ENCODE data around the gene GAMT. TPM values are rescaled to one million over a fixed set of nuclear protein-coding genes. Genes with fewer than 3 reads are reported as not detected.

GAMT gene
- total and polyA plus RNA-seq, 2 donors (not counting 3 experiments of a cell fraction or from before 2014, with no cell fraction given): 22.1 to 36.9 TPM

DNA sequence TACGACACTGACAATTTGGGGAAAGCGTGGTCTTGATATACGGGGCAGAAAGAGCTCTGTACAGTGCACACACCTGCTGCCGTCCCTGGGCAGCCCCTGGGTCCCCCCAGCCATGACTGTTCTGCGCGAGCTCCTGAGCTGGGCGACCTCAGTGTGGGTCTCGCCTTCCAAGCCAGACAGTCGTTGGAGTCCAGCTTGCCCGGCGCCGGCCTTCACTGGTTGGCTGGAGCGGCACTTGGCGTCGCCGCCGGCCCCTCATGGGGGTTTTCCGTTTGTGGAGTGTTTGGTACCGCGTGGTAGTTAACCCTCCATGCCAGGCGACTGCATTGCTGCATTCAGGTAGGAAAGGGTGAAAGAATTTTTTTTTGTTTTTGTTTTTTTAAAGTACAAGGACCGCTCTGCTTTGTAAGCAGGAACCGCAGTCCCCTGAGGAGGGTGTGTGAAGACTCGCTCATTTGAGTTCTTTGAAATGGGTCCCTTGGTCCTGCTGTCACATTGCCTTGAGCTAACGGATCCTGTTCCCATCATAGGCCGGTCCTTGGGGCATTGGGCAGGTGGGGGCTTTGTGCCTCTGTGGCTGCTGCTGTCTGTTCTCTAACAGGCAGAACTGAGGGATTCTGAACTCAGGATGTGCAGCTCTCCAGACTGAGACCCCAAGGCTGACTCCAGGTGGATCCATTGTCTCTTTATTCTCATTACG, 26.0 kb upstream of the GAMT start:
- BruUV-seq (replicated peaks): no TSS peak
- POLR2A ChIA-PET: no interaction called here
- H3K79me2 ChIP-seq (ENCODE audit: control insufficient read depth, insufficient read depth, low read length): peaks cover 17% of the 10 kb centered on the region
- no peaks in the 10 kb centered on the region for H3K27me3 ChIP-seq (ENCODE audit: control insufficient read depth in 2 of 2, insufficient read depth in 2 of 2, low read length in 2 of 2)
- dilution Hi-C loops (cut with MboI; ENCODE audit: extremely low pct_ligation_motif_present, low sequenced_read_pairs): no loop called here
- intact Hi-C loops (cut with micrococcal nuclease): no loop called here
- H3K9ac ChIP-seq (replicated peaks; ENCODE audit: extremely low read depth, insufficient read depth, low read length): no peak overlapping the region
- no peaks in the 10 kb centered on the region for H3K9me3 ChIP-seq (replicated peaks; ENCODE audit: control insufficient read depth, insufficient read depth, low read length)
- no peak for TF ChIP-seq MYC (IDR thresholded peaks at IDR 0.05; ENCODE audit: low read depth, low read length)
- peaks cover 2% of the 10 kb centered on the region for H4K20me1 ChIP-seq (replicated peaks; ENCODE audit: control insufficient read depth, extremely low read depth, insufficient read depth, low read length)
- H2AFZ ChIP-seq (ENCODE audit: low read depth, low read length): no peak overlapping the region
- no peak overlapping the region for H3K27ac ChIP-seq (ENCODE audit: insufficient read depth, low read depth, low read length)
- no peak for DNase-seq (ENCODE audit: low read depth, low spot score)
- CTCF ChIA-PET: no interaction called here
- H3K4me1 ChIP-seq (ENCODE audit: control insufficient read depth, extremely low read depth, insufficient read depth, low read length): no peaks in the 10 kb centered on the region
- no peak overlapping the region for H3K4me3 ChIP-seq (replicated peaks in 1 of 3; ENCODE audit: insufficient read depth in 1 of 3, low read depth in 1 of 3, low read length in 3 of 3)
- no peaks in the 10 kb centered on the region for H3K9me1 ChIP-seq (replicated peaks; ENCODE audit: control insufficient read depth, extremely low read depth, insufficient read depth, low read length)
- H3K4me2 ChIP-seq (ENCODE audit: insufficient read depth, low read length): no peak overlapping the region
- no peak for FAIRE-seq
- peaks cover 16 to 65% of the 10 kb centered on the region in 2 experiments for H3K36me3 ChIP-seq (ENCODE audit: control insufficient read depth in 2 of 2, extremely low read depth in 1 of 2, insufficient read depth in 2 of 2, low read length in 2 of 2)

DNA sequence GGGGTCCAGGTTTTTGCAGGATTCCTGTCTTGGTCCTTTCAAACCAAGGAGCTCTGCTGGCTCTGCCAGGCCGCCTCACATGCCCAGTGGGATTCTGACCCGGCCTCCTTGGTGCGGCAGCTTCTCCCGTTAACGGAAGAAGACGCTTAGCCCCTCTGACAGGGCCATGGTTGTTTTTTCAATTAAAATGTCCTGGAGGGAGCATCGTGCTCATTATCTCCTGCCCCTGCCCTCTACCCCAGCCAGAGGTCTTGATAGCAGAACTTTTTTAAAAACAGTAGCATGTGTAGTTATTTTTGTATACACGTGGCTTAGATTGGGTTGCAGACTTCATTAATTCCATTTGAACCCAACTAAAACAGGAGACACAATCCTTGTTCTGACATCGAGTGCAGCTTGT, 25.4 kb upstream of the GAMT start:
- dilution Hi-C loops (cut with MboI; ENCODE audit: extremely low pct_ligation_motif_present, low sequenced_read_pairs): no loop called here
- Histone ChIP-seq H3K9ac (replicated peaks; ENCODE audit: extremely low read depth, insufficient read depth, low read length) (no peak overlapping the region), H3K27ac (ENCODE audit: insufficient read depth, low read depth, low read length) (no peak overlapping the region), H3K4me3 (replicated peaks in 1 of 3; ENCODE audit: insufficient read depth in 1 of 3, low read depth in 1 of 3, low read length in 3 of 3) (no peak overlapping the region), H3K9me1 (replicated peaks; ENCODE audit: control insufficient read depth, extremely low read depth, insufficient read depth, low read length) (no peaks in the 10 kb centered on the region), H2AFZ (ENCODE audit: low read depth, low read length) (no peak overlapping the region), H3K4me1 (ENCODE audit: control insufficient read depth, extremely low read depth, insufficient read depth, low read length) (no peaks in the 10 kb centered on the region), H4K20me1 (replicated peaks; ENCODE audit: control insufficient read depth, extremely low read depth, insufficient read depth, low read length) (peaks cover 2% of the 10 kb centered on the region), H3K9me3 (replicated peaks; ENCODE audit: control insufficient read depth, insufficient read depth, low read length) (no peaks in the 10 kb centered on the region), H3K27me3 (ENCODE audit: control insufficient read depth in 2 of 2, insufficient read depth in 2 of 2, low read length in 2 of 2) (no peaks in the 10 kb centered on the region), H3K4me2 (ENCODE audit: insufficient read depth, low read length) (no peak overlapping the region), H3K36me3 (ENCODE audit: control insufficient read depth in 2 of 2, extremely low read depth in 1 of 2, insufficient read depth in 2 of 2, low read length in 2 of 2) (peaks cover 20 to 65% of the 10 kb centered on the region in 2 experiments), H3K79me2 (ENCODE audit: control insufficient read depth, insufficient read depth, low read length) (peaks cover 24% of the 10 kb centered on the region)
- ChIA-PET POLR2A (no interaction called here), CTCF (no interaction called here)
- intact Hi-C loops (cut with micrococcal nuclease): no loop called here
- DNase-seq (ENCODE audit: low read depth, low spot score) (no peak), FAIRE-seq (no peak)
- no TSS peak for BruUV-seq (replicated peaks)
- TF ChIP-seq, protein P1, sequence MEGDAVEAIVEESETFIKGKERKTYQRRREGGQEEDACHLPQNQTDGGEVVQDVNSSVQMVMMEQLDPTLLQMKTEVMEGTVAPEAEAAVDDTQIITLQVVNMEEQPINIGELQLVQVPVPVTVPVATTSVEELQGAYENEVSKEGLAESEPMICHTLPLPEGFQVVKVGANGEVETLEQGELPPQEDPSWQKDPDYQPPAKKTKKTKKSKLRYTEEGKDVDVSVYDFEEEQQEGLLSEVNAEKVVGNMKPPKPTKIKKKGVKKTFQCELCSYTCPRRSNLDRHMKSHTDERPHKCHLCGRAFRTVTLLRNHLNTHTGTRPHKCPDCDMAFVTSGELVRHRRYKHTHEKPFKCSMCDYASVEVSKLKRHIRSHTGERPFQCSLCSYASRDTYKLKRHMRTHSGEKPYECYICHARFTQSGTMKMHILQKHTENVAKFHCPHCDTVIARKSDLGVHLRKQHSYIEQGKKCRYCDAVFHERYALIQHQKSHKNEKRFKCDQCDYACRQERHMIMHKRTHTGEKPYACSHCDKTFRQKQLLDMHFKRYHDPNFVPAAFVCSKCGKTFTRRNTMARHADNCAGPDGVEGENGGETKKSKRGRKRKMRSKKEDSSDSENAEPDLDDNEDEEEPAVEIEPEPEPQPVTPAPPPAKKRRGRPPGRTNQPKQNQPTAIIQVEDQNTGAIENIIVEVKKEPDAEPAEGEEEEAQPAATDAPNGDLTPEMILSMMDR (IDR thresholded peaks at IDR 0.05; ENCODE audit: extremely low read depth in 1 of 2, insufficient read depth in 1 of 2, low read depth in 1 of 2, low read length in 2 of 2): no peak
- no peak for TF ChIP-seq MYC (IDR thresholded peaks at IDR 0.05; ENCODE audit: low read depth, low read length)
- TF ChIP-seq, protein P2, sequence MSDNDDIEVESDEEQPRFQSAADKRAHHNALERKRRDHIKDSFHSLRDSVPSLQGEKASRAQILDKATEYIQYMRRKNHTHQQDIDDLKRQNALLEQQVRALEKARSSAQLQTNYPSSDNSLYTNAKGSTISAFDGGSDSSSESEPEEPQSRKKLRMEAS (IDR thresholded peaks at IDR 0.05; ENCODE audit: insufficient read depth, insufficient read length): no peak
